Activated CD8-positive, alpha-beta memory T cell treated with anti-CD3 and anti-CD28 coated beads, Interleukin-2, amount 50 U/mL, for 48 hours (primary cell): Measurements from ENCODE around the gene RXRG.

Experiments
- DNase-seq: peaks from one replicate; pipeline ENCODE4 v3.0.0-alpha.2; 2020

Gene RXRG

GRCh38 chr1:165445388-165445787 is 462 bp upstream of the RXRG start:
- DNase-seq: no peak

- no peak for DNase-seq
These were observed 1.2 kb downstream of the RXRG start for GRCh38 chr1:165443539-165444311.

GRCh38 chr1:165442653-165443052 is 2.3 kb downstream of the RXRG start:
- DNase-seq: no peak

- no peak for DNase-seq
These were observed 2.9 kb downstream of the RXRG start for GRCh38 chr1:165442053-165442452.

- no peak for DNase-seq
These were observed 3.6 kb downstream of the RXRG start for GRCh38 chr1:165441166-165441880.

GRCh38 chr1:165439330-165439729 is 5.6 kb downstream of the RXRG start:
- no peak for DNase-seq

GRCh38 chr1:165436994-165437393 is 7.9 kb downstream of the RXRG start:
- no peak for DNase-seq

- DNase-seq: no peak
These were observed 9.1 kb downstream of the RXRG start for GRCh38 chr1:165435801-165436200.

- no peak for DNase-seq
These were observed 10.6 kb downstream of the RXRG start for GRCh38 chr1:165434281-165434680.

GRCh38 chr1:165431079-165431478 is 13.8 kb downstream of the RXRG start:
- DNase-seq: no peak

- DNase-seq: no peak
These were observed 18.2 kb downstream of the RXRG start for GRCh38 chr1:165426745-165427144.

- no peak for DNase-seq
These were observed 19.3 kb downstream of the RXRG start for GRCh38 chr1:165425621-165426020.

- DNase-seq: no peak
These were observed 20.3 kb downstream of the RXRG start for GRCh38 chr1:165424454-165425216.

GRCh38 chr1:165423136-165423535 is 21.8 kb downstream of the RXRG start:
- DNase-seq: no peak

GRCh38 chr1:165420655-165421054 is 24.3 kb downstream of the RXRG start:
- DNase-seq: no peak

GRCh38 chr1:165419839-165420238 is 25.1 kb downstream of the RXRG start:
- DNase-seq: no peak

GRCh38 chr1:165418195-165418594 is 26.7 kb downstream of the RXRG start:
- DNase-seq: no peak

GRCh38 chr1:165416876-165417275 is 28.1 kb downstream of the RXRG start:
- no peak for DNase-seq

GRCh38 chr1:165415068-165415467 is 29.9 kb downstream of the RXRG start:
- no peak for DNase-seq

- DNase-seq: no peak
These were observed 30.3 kb downstream of the RXRG start for GRCh38 chr1:165414620-165415019.

- no peak for DNase-seq
These were observed 33.5 kb downstream of the RXRG start for GRCh38 chr1:165411396-165411795.

GRCh38 chr1:165409657-165410358 is 35.1 kb downstream of the RXRG start:
- no peak for DNase-seq

- no peak for DNase-seq
These were observed 36.4 kb downstream of the RXRG start for GRCh38 chr1:165408518-165408917.
